ENCODE results near the gene SLC6A13. TPM values are rescaled to one million over a fixed set of nuclear protein-coding genes. Genes with fewer than 3 reads are reported as not detected.

The SLC6A13 gene
- total RNA-seq, 1 donor from 2014 or later: not detected

- no peak for DNase-seq (ENCODE audit: low read depth)
- no peak for TF ChIP-seq CTCF (conservative IDR thresholded peaks at IDR 0.05; ENCODE audit: low read depth, low read length)
- no peak overlapping the region for H3K4me3 ChIP-seq (ENCODE audit: low read depth, low read length)
Measured at GRCh38 chr12:211639-212414, 50.8 kb downstream of the SLC6A13 start.

GRCh38 chr12:211142-211465, 51.5 kb downstream of the SLC6A13 start:
- no peak overlapping the region for H3K4me3 ChIP-seq (ENCODE audit: low read depth, low read length)
- no peak for TF ChIP-seq CTCF (conservative IDR thresholded peaks at IDR 0.05; ENCODE audit: low read depth, low read length)
- DNase-seq (ENCODE audit: low read depth): no peak

DNA sequence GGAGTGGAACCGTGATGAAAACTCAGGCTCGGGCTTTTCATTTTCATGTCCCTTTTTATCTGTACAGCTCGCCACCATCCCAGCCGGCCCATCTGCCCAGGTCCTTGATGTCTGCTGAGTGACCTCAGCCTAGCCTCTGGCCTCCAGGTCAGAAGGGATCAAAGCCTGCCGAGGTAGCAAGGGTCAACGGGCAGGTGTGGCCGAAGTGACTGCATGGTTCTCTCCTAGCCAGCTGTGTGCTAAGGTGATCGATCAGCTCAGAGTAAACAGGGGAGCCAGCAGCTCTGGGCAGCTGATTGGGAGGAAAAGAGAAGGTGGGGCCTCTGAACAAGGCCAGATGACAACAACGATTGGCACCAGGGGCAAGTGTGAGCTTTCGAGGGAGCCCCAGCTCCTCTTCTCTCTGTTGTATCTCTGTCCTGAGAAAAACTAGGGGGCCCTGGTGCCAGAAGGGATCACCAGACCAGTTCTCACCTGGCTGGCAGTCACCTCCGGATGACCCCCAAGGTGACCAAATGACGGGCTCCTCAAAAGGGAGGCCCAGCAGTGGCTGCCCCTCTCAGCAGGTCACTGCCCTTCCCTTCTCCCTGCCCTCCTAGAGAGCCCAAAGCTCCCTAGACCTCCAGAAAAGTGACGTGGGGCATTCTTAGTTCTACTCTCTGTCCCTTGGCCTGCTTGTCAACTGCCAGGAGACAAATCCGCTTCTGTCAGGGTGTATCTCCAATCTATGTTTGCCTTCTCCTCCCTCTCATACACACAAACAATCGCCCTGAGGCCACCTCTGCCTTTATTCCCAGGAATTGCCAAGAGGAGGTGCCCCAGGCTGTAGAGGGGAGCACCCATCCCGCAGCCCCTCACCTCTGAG, 52.1 kb downstream of the SLC6A13 start:
- TF ChIP-seq CTCF (conservative IDR thresholded peaks at IDR 0.05; ENCODE audit: low read depth, low read length): no peak
- no peak overlapping the region for H3K4me3 ChIP-seq (ENCODE audit: low read depth, low read length)
- no peak for DNase-seq (ENCODE audit: low read depth)

- TF ChIP-seq CTCF (conservative IDR thresholded peaks at IDR 0.05; ENCODE audit: low read depth, low read length): no peak
- no peak overlapping the region for H3K4me3 ChIP-seq (ENCODE audit: low read depth, low read length)
- DNase-seq (ENCODE audit: low read depth): no peak
Measured at GRCh38 chr12:209851-210250, 52.8 kb downstream of the SLC6A13 start.

GRCh38 chr12:209246-209645, 53.4 kb downstream of the SLC6A13 start:
- H3K4me3 ChIP-seq (ENCODE audit: low read depth, low read length): no peak overlapping the region
- TF ChIP-seq CTCF (conservative IDR thresholded peaks at IDR 0.05; ENCODE audit: low read depth, low read length): no peak
- DNase-seq (ENCODE audit: low read depth): peak; percentile 55

DNA sequence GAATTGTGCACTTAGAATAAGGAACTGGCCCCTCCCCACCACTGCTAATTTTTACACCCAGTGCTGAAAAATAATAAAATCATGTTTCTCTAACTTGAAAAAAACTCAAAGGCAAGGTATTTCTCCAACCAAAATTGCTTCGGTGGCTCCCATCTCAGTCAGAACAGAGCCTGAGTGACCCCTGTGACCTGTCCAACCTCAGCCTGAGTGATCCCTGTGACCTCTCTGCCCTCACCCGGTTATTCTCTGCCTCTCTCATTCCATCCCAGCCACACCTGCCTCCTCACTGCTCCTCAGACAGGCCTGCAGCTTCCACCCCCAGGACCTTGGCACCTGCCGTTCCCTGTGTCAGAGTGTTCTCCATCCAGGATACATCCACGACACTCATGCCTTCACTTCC, 53.8 kb downstream of the SLC6A13 start:
- no peak overlapping the region for H3K4me3 ChIP-seq (ENCODE audit: low read depth, low read length)
- no peak for TF ChIP-seq CTCF (conservative IDR thresholded peaks at IDR 0.05; ENCODE audit: low read depth, low read length)
- DNase-seq (ENCODE audit: low read depth): no peak

Data from epithelial cell of proximal tubule (primary cell).